Stimulated activated CD4-positive, alpha-beta T cell treated with anti-CD3 and anti-CD28 coated beads, Interleukin-4, amount 100 ng/mL, for 48 hours (primary cell): ENCODE measurements around the gene RPL7A.
"Not testable (repeated sequence)": the region's sequence is repeated elsewhere in the genome, so short reads cannot be mapped to it uniquely, and the experiment has no call there.

ENCODE experiments used
- DNase-seq, 2 donors: peaks; one replicate each; pipeline ENCODE4 v3.0.0-alpha.2; 2020; ENCODE audit warnings: low read depth in 2 of 2

The RPL7A gene

DNA sequence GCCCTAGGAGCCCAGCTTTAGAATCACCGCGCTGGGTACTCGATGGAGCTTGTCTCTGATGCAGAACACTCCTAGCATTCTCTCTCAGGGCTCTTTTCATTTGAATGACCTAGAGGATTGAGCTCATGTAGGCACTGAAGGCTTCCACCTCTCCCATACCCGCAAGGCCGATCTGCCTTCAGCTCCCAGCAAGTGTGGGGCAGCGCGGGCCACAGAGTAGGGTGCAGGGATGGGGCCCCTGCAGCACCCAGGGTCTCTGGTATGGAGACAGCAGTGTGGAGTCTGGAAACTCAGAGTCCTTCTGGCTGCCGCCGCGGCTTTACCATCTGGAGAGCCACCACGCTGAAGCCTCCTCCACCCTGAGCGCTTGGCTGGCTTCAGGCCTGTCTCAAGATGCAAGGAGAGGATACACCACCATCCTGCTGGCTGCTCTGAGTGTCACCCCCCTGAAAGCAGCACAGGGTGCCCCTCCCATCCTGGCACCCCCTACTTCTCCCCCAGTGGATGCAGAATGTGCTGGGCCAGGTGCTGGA is 41.1 kb downstream of the RPL7A start:
- DNase-seq: no peak

DNA sequence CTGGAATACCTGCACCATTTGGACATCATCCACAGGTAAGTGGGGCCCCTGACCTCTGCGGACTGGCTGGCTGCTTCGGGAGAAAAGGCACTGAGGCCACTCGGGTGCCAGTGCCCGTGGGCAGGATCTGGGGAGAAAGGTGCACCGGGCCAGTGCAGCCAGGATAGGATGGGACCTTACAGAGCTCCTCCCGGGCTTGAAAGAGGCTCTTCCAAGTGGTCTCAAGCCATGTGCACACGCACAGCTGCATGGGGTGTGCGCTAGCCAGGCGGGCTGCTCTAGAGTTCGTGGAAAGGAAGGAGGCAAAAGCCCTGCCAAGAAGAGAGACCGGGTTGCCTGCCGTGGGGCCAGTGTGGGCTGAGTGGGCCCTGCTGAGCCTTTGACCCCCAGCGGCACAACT is 41.5 kb downstream of the RPL7A start:
- no peak for DNase-seq

DNA sequence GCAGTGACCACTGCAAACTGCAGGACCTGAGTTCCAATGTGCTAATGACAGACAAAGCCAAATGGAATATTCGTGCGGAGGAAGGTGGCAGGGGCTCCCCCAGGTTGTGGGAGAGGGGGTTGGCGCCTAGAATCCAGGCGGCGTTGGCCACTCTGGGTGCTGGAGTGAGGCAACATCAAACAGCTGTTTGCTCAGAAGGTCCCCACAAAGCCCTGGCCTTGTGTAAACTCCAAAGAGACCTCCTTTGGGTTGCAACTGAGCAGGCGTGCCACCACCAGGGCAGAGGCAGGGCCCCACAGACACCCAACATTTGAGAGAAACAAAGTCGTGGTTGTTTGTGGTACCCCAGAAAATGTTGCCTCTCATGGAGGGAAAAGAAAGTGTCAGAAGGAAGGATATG is 42.7 kb downstream of the RPL7A start:
- DNase-seq: no peak

DNA sequence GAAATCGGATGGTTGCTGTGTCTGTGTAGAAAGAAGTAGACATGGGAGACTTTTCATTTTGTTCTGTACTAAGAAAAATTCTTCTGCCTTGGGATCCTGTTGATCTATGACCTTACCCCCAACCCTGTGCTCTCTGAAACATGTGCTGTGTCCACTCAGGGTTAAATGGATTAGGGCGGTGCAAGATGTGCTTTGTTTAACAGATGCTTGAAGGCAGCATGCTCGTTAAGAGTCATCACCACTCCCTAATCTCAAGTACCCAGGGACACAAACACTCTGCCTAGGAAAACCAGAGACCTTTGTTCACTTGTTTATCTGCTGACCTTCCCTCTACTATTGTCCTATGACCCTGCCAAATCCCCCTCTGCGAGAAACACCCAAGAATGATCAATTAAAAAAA is 43.4 kb downstream of the RPL7A start:
- DNase-seq: not testable (repeated sequence)

DNA sequence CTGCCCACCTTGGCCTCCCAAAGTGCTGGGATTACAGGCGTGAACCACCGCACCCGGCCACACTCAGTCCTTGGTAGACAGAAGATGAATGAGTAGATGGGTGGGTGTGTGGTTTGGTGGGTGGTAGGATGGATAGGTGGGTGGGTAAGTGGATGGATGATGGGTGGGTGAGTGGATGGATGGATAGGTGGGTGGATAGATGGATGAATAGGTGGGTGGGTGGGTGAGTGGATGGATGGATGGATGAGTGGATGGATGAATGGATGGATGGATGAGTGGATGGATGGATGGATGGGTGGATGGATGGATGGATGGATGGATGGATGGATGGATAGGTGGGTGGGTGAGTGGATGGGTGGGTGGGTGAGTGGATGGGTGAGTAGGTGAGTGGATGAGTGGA is 44.3 kb downstream of the RPL7A start:
- DNase-seq: not testable (repeated sequence)

DNA sequence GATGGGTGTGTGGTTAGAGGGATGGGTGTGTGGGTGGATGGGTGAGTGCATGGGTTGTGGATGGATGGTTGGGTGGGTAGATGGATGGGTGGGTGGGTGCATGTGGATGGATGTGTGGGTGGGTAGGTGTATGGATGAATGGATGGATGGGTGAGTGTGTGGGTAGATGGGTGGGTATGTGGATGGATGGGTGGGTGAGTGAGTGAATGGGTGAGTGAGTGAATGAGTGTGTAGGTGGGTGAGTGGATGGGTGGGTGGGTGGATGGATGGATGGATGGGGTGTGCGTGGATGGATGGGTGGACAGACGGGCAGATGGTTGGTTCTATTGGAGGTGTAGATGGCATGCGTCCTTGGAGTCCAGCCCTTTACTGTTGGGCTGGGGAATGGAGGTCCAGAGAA is 45.4 kb downstream of the RPL7A start:
- no peak for DNase-seq

DNA sequence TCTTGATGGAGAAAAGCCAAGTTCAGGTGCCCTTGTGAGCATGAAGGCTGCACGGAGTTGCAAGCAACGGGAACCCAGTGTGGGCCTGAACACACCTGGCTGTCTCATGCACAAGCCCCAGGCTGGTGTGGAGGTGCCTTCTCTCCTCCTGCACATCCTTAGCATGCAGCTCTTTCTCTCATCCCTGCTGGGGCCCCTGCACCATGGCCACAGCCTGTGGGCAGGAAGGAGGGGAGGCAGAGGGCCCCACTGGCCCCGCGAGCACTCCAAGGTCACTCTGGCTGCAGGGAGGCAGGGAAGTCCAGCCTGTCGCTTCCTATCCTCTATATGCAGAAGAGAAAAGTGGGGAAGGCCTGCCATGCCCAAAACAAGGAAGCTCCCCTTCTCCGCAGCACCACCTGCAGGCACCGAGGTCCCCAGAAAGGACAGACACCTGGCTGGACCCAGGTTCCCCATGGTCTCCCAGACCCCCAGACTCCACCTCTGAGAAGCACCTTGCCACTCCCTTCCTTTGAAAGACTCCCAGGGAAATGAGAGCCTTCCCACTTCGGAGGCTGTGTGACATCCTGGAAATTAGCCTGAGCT is 46.8 kb downstream of the RPL7A start:
- no peak for DNase-seq

- no peak for DNase-seq
Observed at GRCh38 chr9:133396952-133397351, 48.9 kb downstream of the RPL7A start.

DNA sequence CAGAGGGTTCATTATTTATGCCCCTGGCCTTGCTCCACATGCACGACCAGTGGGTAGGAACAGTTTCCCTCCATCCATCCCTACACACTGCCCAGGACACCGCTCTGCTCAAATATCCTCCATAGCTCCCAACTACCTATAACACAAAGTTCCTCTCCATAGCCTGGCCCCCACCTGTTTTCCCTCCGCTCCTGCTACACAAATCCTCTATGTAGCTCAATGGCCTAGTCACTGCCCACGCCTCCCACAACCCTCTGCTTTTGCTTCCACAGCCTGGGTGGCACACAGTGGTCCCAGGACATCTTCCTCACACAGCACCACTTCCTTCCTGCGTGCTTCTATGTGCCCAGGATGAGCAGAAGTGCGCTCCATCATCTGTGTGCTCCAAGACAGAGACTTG is 49.4 kb downstream of the RPL7A start:
- DNase-seq: no peak

DNA sequence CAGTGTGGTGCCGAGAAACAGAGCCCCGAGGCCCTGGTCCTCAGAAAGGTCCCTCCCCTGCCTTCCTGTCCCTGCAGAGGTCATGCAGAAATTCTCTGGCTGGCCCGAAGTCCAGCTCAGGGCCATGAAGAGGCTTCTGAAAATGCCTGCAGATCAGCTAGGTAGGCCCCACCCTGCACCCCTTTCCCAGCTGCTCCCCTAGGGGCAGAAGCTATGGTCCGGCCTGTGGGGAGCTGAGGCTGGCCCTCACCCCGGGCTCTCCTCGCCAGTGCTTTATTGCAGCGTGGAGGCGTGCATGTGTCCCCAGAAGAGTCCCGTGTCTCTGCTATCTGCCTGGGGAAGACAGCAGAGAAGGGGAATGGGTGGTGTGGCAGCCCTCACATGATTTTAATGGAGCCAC is 49.9 kb downstream of the RPL7A start:
- no peak for DNase-seq

DNA sequence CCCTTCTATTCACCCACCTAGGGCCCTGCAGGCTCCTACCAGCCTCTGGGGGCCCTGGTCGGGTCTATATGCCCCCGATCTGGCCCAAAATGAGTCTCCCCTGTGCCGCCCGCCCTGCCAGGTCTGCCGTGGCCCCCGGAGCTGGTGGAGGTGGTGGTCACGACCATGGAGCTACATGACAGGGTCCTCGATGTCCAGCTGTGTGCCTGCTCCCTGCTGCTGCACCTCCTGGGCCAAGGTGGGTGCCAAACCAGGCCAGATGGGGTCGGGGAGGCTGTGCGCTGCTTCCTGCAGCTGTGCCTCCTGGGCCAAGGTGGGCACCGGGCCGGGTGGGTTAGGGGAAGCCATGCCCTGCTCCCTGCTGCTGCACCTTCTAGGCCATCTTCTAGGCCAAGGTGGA is 52.3 kb downstream of the RPL7A start:
- no peak for DNase-seq
